T1000 (cell line): ENCODE data around the gene TAF1C.
A peak's percentile ranks its signal among the peaks of the same experiment; 100 is the strongest.
"Not testable (repeated sequence)": the region's sequence is repeated elsewhere in the genome, so short reads cannot be mapped to it uniquely, and the experiment has no call there.

Experiments
- DNase-seq: peaks from one replicate; lab custom pipeline; 2025; ENCODE audit warnings: mixed read lengths; lab: John Stamatoyannopoulos, UW

Gene TAF1C

DNA sequence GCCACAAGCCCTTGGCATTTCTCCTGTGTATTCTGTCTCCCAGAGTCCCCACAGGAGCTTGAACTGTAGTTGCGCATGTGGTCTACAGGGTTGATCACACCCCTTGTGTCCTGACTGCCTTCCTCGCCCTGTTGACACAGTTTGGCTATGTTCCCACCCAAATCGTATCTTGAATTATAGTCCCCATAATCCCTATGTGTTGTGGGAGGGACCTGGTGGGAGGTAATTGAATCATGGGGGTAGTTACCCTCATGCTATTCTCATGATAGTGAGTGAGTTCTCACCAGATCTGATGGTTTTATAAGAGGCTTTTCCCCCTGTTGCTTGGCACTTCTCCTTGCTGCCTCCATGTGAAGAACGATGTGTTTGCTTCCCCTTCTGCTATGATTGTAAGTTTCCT, 25.3 kb upstream of the TAF1C start:
- DNase-seq, result no peak

DNA sequence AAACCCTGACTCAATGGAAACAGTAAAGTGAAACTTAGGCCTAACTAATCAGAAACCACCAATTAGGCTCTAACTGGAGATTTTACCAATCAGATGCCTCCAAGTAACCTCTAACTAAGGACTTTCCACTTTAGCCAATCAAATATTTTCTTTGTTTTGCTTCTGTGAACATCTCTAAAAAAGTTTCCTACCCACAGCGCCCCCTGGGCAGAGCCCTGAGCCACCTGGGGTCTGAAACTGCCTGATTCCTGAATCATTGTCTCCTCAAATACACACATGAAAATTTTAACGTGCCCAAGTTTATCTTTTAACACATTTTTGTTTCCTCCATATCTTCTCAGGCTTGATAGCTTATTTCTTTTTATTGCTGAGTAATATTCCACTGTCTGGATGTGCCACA, 23.1 kb upstream of the TAF1C start:
- DNase-seq, result no peak

DNA sequence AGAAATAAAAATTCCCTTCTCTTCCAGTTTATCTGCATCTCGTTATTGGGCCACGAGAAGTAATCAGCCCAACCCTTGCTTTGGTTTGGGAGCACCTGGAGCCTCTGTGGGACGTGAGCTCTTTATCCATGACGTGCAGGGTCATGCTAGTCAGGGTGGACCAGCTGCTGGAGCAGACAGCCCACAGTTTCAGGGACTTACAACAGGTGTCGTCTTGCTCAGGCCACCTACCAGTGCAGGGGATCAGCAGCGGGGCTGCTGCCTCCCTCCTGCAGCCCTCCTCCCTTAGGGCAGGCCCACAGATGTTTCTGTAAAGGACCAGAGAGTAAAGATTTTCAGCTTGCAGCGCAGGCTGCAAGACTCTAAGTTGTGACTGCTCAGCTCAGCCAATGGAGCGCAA, 21.0 kb upstream of the TAF1C start:
- DNase-seq, result no peak

DNA sequence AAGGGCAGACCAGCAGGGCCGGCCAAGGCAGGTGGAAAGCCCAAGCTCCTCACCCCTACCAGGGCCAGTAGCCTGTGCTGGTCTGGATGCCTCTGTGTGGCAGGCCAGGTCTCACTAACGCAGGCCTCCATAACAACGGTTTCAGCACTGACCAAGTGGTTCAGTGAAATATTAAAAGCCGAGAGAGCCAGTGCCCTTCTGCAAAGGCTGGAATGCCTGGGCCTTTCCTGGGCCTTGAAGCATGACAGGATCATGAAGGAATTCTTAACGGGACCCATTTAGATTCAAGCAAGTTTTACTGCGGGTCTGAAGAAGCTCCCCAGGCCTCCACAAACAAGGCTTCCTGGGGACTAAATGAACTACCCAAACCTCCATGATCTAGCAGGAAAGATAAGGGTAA, 20.4 kb upstream of the TAF1C start:
- DNase-seq, result no peak

DNA sequence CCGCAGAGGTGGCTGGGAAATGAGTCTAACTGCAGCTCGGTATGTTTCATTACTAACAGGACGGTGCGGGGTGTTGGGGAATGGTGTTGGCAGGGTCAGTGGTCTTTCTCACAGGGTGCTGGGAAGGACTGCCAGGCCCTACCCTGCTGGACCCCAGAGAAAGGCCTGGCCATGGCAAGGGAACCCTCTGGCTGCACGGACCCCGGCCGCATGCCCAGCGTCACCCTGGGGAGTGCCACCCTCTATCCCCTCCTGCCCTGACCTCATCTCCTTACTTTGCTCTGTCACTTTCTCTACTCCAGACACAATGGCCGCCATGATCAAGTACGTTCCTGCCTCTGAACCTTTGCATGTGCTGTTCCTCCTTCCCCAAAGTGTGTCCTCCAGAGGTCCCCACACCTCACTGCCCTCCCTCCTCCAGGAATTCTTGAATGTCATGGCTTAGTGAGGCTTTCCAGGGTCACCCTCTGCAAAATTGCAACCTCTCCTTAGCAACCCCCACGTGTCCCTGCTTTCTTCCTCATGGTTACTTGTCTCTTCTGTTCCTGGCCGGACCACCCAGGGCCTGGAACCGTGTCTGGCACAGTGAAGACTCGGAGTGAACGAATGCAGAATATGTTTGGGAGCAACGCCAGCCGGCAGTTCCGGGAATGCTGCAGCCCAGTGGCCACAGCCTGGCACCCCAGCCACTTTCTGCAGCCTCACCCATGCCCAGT, 19.3 kb upstream of the TAF1C start:
- DNase-seq, result no peak

DNA sequence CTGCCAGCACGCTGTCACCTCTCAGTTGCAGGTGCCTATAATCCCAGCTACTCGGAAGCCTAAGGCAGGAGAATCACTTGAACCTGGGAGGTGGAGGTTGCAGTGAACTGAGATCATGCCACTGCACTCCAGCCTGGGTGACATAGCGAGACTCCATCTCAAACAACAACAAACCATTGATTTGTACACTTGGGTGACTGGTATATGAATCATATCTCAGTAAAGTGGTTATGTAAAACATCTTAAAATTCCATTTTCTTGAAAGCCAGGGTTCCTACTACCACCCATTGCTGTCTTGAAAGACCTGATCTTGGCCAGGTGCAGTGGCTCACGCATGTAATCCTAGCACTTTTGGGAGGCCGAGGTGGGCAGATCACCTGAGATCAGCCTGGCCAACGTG, 18.3 kb upstream of the TAF1C start:
- not testable (repeated sequence) for DNase-seq

DNA sequence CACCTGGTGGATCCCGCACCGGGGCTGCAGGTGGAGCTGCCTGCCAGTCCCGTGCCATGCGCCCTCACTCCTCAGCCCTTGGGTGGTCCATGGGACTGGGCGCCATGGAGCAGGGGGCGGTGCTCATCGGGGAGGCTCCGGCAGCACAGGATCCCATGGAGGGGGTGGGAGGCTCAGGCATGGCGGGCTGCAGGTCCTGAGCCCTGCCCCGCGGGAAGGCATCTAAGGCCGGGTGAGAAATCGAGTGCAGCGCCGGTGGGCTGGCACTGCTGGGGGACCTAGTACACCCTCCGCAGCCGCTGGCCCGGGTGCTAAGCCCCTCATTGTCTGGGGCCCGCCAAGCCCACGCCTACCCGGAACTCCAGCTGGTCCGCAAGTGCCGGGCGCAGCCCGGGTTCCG, 17.7 kb upstream of the TAF1C start:
- not testable (repeated sequence) for DNase-seq

DNA sequence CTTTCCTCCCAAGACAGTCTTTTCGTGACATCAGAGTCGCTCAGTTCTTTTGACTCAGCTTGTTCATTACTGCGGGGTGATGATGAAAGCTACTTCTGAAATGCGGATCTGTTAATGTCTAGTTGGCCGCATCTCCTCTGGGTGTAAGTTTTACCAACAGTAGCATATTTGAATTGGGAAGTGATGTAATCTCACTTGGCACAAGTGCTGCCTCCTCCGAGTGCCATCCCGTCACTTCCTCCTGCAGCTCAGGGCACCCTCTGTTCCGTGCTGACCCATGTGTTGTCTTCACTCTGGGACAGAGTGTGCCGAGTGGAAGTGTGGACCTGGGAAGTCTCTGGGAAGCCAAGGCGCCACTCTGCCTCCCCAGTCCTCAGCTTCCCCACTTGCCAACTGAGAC, 13.0 kb upstream of the TAF1C start:
- DNase-seq, result no peak

DNA sequence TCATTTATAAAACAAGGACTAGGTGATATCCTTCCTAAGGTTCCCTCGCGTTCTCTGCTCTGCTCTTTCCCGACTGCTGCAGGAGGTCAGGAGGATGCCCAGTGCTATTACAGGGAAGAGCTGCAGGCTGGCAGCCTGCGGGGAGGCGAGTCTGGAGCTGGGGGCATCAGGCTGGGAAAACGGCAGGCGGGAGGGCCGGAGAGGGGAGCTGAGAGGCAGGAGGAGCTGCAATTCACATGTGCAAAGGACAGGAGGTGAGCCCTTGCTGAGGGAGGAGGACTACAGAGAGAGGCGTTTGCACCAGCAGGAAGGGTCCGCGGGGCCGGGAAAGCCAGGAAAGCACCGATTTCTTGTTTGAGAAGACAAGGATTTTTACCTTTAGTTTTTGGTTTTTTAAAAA, 12.2 kb upstream of the TAF1C start:
- DNase-seq, result no peak

DNA sequence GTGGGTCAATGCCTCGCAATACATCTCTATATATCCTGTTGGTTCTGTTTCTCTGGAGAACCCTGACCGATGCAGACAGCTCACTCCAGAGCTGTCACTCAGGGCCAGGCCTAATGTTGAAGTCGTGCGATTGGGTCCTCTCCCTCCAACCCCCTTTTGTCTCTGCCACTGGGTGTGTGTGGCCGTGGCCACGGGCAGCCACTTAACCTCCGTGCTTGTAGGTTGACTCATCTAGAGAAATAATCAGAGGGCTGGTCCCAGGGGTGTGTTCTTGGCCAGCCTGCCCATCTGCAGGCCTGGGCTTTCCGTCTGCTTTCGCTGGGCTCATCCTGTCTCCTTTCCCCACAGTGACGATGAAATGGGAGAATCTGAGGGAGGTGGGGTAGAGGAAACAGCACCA, 11.5 kb upstream of the TAF1C start:
- DNase-seq, result peak; percentile 40

DNA sequence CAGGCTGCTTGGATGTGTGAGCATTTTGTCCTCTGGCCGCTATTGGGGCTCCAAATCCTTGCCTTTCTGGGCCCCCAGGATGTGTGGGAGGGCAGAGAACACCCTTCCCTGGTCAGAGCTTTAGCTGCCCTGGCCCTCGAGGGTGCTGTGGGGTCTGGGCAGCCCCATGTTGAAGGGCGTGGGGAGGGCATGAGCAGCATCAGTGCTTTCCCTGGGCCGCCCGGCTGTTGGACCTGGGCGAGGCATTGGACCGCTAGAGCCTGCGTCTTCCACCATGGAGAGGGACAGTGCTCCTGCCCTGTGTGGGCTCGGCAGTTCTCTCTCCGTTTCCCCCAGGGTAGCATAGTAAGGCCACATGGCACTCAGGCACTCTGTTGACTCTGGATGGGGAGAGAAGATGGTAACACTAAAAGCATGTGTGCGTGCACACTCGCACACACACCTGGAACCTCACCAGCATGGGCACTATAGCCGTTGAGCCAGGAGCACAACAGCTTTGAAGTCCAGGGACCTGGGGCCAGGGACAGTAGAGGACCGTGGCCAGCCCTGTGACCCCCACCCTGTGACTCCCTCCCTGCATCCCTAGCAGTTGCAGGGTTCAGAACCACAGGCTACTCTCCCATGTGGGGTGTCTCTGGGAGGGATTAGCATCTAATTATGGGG, 10.7 kb upstream of the TAF1C start:
- DNase-seq, result no peak

DNA sequence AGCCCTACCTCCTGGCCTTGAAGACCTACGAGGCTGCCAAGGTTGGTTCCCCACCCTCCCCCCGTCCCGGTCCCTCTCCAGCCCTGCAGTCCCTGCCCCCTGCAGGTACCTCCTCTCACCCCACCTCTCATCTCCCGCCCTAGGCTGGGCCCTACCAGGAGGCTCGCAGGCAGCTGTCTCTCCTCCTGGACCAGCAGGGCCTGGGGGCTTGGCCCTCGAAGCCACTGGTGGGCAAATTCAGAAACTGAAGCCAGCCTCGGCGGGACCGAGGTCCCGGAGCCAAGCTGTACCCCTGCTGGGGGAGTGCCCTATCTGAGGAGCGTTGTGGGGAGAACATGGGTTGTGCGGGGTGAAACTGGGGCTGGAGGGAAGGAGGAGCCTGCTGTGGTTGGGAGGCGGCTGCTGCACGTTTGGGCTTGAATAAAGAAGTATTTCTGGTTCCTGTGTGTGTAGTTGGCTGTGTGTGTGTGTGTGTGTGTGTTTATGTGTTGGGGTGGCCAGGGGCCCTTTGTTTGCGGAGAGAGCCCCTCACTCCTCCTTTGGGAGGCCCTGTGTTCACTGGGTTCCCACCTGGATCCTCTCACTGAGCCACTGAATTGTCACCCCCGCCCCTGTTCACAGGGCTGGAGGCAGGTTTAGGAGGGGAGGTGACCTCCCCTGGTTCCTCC, 10.0 kb upstream of the TAF1C start:
- DNase-seq, result no peak

DNA sequence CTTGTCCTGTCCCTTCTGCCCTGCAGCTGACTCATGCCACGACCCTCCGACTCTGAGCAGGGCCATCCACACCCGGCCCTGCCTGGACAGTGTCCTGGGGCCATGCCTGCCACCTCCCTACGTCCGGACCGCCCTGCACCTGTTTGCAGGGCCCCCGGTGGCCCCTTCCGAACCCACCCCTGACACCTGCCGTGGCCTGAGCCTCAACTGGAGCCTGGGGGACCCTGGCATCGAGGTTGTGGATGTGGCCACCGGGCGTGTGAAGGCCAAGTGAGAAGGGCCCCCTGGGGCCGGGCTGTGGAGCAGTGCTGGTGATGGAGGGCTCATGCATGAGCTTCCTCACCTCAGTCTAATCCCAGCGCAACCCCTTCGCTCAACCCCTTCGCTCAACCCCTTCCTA, 9.2 kb upstream of the TAF1C start:
- no peak for DNase-seq

DNA sequence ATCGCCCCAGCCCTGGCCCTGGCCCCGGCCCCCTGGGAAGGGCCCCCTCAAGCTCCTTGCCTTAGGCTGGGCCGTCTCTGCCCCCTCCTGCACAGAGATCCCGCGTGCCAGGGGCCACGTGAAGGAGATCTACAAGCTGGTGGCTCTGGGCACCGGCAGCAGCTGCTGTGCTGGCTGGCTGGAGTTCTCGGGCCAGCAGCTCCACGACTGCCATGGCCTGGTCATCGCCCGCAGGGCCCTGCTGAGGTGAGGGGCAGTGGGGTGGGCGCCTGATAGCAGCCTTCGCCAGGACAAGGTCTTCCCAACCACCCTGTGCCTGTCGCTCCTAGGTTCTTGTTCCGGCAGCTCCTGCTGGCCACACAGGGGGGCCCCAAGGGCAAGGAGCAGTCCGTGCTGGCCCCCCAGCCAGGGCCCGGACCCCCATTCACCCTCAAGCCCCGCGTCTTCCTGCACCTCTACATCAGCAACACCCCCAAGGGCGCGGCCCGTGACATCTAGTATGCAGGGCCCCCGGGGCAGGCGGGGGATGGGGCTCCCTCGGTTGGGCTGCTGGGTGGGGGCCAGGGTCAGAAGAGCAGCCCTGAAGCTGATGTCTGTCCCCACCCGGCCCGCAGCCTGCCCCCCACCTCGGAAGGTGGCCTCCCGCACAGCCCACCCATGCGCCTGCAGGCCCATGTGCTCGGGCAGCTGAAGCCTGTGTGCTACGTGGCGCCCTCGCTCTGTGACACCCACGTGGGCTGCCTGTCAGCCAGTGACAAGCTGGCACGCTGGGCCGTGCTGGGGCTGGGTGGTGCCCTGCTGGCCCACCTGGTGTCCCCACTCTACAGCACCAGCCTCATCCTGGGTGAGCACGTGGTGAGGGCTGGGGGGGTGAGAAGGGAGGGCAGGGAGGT, 8.6 kb upstream of the TAF1C start:
- no peak for DNase-seq

DNA sequence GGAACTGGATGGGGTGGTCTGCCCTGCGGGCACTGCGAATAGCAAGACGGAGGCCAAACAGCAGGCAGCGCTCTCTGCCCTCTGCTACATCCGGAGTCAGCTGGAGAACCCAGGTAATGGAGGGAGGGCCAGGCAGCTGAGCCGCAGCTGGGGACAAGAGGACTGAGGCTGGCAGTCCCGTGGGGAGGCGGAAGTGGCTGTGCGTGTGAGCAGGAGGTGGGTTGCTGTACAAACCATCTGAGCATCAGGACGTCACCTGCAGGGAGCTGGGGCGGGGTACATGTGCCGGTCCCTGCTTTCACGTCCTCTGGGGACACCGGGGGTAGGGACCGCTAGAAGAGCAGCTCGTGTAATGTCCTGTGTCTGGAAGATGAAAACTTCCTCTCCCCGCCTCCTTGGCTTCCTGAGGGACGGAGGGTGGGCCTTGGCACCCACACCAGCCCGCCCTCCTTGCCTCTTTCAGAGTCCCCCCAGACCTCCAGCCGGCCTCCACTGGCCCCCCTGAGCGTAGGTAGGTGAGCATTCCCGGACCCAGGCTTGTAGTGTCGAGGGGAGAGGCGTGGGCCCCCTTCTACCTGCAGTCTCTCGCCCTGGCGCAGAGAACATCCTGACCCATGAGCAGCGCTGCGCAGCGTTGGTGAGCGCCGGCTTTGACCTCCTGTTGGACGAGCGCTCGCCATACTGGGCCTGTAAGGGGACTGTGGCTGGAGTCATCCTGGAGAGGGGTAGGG, 7.8 kb upstream of the TAF1C start:
- DNase-seq, result no peak

DNA sequence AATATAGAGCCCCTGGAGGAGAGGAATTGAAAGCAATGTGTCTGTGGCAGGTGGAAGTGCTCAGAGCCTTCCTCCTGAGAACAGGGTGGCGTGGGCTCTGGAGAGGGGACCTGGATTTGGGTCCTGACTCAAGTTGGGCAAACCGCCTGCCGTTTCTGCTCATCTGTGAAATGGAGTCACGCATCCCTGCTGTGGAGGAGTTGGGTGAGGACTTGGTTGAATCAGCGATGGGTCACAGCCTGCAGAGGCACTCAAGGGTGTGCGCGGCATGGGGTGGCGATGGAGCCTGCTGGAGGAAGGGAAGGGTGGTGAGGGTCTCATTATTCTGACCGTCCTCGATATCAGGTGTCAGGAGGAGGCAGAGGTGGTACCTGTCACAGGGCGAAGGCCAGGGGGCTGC, 7.2 kb upstream of the TAF1C start:
- DNase-seq, result no peak

DNA sequence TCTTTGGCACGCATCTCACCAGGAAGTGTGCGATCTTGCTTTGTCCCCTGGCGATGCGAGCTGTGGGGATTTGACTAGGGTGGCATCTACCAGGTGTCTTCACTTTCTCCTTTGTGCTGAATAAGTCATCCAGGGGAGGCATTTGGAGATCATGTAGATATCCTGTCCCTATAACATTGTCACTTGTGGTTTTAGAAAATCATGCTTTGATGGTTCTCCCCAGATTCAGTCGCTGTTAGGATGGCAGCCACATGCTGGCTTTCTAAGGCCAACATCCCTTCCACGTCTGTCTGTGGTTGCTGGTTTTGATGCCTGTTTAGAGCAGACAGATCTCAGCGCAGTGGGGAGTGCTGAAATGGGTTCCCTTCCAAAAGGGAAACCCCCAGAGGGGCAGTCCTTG, 6.6 kb upstream of the TAF1C start:
- DNase-seq, result no peak

DNA sequence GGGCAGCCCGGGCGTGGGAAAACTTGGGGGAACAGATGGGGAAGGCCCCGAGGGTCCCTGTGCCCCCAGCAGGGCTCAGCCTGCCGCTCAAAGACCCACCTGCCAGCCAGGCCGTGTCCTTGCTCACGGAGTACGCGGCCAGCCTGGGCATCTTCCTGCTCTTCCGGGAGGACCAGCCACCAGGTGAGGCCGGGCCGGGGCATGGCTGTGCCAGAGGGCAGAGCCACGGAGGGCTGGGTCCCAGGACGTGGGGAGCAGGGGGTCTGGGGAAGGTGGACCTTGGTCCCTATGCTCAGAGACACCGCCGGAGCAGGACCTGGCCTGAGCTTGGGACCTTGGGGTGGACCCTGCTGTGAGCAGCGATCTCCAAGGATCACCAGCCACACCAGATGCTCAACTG, 4.6 kb upstream of the TAF1C start:
- no peak for DNase-seq

DNA sequence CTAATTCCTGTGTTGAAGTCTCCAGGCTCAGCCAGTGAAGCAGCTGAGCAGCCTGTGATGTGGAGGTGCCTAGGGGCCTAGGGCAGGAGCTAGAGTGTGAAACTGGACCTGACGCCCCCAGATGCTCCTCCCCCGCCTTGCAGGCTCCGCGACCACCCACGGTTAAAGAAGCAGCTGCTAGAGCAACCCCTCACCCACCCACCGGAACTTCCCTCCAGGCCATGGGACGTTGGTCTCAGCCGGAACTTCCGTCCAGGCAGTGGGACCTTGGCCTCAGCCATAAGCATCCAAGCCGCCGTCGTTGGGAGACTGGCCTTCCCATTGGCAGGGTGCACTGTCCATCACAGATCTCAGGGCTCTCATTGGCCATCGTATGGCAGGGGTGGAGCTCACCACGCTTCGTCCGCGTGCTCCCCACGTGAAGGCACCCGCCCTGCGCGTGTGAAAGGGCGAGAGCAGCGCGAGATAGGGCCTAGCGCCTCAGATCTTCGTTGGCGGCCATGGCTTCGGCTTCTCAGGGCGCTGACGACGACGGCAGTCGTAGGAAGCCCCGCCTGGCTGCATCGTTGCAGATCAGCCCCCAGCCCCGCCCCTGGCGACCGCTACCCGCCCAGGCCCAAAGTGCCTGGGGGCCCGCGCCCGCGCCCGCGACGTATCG, 4.0 kb upstream of the TAF1C start, which contains the start of gene ADAD2:
Gene ADAD2 (plus strand): TSS at position 427 of the 658 bp plus-strand sequence. CDS start 74 bp downstream, at position 501.
- no peak for DNase-seq

DNA sequence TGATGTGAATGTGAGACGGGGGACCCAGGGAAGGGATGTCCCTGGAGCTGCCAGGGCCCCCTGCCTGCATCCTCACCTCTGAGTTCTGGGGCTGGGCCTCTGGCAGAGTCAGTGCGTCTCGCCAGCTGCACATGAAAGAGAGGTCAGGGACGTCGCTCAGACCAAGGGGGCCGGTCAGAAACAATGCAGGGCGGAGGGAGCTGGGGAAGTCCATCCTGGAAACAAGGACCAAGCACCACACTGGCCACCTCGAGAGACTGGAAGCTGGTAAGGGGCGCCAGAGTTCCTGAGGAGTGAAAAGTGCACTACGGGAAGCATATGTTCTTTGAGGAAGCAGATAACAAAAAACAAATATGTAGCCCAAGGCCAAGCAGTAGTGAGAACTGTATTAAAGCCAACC, 2.1 kb downstream of the TAF1C start:
- no peak for DNase-seq
